Mucosa of descending colon (tissue), 3 donors: ENCODE results near the gene SLC25A36. TPM values are rescaled to one million over a fixed set of nuclear protein-coding genes. Genes with fewer than 3 reads are reported as not detected.

Experiments used
- ATAC-seq: fragments of 200-7000 bp; cut with Tn5 transposase; one replicate; pipeline ENCODE4 v1.9.1; 2020; ENCODE audit warnings: mild to moderate bottlenecking, moderate library complexity
- DNase-seq, 3 donors: peaks; one replicate each; pipeline ENCODE4 v3.0.0-alpha.2; 2020
- H3K36me3 ChIP-seq: fragments of 200-600 bp; one replicate; pipeline ENCODE4 v1.8.0; 2021; ENCODE audit warnings: low read depth, mild to moderate bottlenecking
- H3K4me1 ChIP-seq: fragments of 200-600 bp; one replicate; pipeline ENCODE4 v1.8.0; 2021; ENCODE audit warnings: low read depth, mild to moderate bottlenecking
- H3K4me3 ChIP-seq: fragments of 200-600 bp; one replicate; pipeline ENCODE4 v1.8.0; 2021; ENCODE audit warnings: mild to moderate bottlenecking
- H3K9me3 ChIP-seq: fragments of 200-600 bp; one replicate; pipeline ENCODE4 v1.8.0; 2021; ENCODE audit warnings: mild to moderate bottlenecking
- intact Hi-C, 2 donors: fragments of 100-400 bp; cut with DNase I in 1 of 2; cut with micrococcal nuclease in 1 of 2; formaldehyde crosslinking; loops; one replicate each; pipeline versions ENCODE4 v1.11.0 to v1.11.1; 2022; cut with DNase I, micrococcal nuclease
- total RNA-seq, 3 donors: library from RNA; stranded (reverse); fragmentation: NEBNext Ultra II Directional in 2 of 3; extraction: Animal tissue kit (Norgen Biotek cat#: 25700) in 2 of 3; gene quantifications; one replicate each; pipeline versions ENCODE4 v1.2.1 to v1.2.4, GENCODE V29; 2021 to 2023
- TF ChIP-seq, protein P1 (sequence below): fragments of 200-600 bp; IDR thresholded peaks from one replicate; pipeline ENCODE4 v1.8.0; 2022; ENCODE audit warnings: antibody characterized with exemption, mild to moderate bottlenecking
- donor health status: DM: no; HTN: no; CAD: no; lungs with moderate emphysema.
- donor health status: DM: no; HTN: no; CAD: no.
- donor health status: DM: no; HTN: yes; CAD: no.

SLC25A36 gene
- total RNA-seq, 3 donors from 2014 or later = 38.3 to 53.7 (median 47.5) TPM

- Histone ChIP-seq H3K4me1 (peaks cover 18% of the 10 kb centered on the region), H3K36me3 (no peaks in the 10 kb centered on the region), H3K4me3 (no peak overlapping the region), H3K9me3 (no peaks in the 10 kb centered on the region)
- peak; percentile 98 for ATAC-seq
- TF ChIP-seq, protein P1, sequence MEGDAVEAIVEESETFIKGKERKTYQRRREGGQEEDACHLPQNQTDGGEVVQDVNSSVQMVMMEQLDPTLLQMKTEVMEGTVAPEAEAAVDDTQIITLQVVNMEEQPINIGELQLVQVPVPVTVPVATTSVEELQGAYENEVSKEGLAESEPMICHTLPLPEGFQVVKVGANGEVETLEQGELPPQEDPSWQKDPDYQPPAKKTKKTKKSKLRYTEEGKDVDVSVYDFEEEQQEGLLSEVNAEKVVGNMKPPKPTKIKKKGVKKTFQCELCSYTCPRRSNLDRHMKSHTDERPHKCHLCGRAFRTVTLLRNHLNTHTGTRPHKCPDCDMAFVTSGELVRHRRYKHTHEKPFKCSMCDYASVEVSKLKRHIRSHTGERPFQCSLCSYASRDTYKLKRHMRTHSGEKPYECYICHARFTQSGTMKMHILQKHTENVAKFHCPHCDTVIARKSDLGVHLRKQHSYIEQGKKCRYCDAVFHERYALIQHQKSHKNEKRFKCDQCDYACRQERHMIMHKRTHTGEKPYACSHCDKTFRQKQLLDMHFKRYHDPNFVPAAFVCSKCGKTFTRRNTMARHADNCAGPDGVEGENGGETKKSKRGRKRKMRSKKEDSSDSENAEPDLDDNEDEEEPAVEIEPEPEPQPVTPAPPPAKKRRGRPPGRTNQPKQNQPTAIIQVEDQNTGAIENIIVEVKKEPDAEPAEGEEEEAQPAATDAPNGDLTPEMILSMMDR = no peak
- DNase-seq = no peak
- intact Hi-C loops = no loop called here
Measured at GRCh38 chr3:140953028-140953960, 11.7 kb downstream of the SLC25A36 start.

DNA sequence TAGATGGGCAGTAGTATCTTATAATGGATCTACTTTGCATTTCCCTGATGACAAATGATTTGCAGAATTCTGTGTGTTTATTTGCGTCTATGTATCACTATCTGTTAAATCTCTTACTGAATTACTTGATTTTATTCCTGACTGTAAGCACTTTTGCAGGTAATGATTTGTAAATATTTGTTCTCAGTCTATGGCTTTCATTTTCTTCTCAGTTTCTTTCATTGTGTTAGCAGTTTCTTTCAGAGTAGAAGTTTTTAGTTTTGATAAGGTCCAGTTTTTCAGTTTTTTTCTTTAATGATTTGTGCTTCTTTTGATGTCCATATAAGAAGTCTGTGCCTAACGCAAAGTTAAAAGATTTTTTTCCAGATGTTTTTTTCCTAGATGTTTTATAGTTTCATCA lies 12.9 kb downstream of the SLC25A36 start:
- ATAC-seq (no peak), DNase-seq (no peak)
- H3K4me1 ChIP-seq = peaks cover 18% of the 10 kb centered on the region

GRCh38 chr3:140955645-140956044 lies 14.0 kb downstream of the SLC25A36 start:
- TF ChIP-seq, protein P1 = no peak
- Histone ChIP-seq H3K4me3 (no peak overlapping the region), H3K36me3 (no peaks in the 10 kb centered on the region), H3K9me3 (no peaks in the 10 kb centered on the region), H3K4me1 (peaks cover 18% of the 10 kb centered on the region)
- intact Hi-C loops = no loop called here
- ATAC-seq (no peak), DNase-seq (no peak)

More for the DNA sequence above, 12.9 kb downstream of the SLC25A36 start:
- Histone ChIP-seq H3K36me3 (no peaks in the 10 kb centered on the region), H3K9me3 (no peaks in the 10 kb centered on the region), H3K4me3 (no peak overlapping the region)
- TF ChIP-seq, protein P1 = no peak
- intact Hi-C loops = no loop called here

DNA sequence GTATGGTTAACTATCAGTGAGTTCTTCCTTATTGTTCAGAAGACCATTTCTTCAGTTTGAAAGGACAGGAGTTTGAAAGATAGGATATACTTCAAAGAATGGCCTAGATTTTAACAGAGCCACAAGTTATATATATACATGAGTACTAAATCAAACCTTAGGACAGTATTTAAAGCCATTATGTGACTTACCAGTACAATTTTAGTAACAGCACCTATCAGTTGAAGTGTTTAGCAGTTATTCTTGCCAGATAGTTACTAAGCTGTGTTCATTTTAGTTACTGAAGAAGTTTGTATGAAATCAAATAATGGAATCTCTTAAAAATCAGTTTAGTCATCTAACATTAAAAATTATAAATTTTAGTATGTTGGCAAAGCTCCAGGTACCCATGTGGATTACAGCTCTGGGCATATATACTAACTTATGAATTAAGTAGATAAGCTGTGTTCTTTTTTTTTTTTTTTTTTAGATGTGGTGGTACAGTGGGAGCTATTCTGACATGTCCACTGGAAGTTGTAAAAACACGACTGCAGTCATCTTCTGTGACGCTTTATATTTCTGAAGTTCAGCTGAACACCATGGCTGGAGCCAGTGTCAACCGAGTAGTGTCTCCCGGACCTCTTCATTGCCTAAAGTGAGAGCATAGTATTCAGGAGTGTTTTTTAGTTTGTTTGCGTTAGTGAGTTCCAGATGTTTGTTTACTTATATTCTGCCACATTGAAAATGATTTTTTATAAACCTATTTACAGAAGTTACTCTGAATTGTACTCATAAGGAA lies 14.6 kb downstream of the SLC25A36 start:
- intact Hi-C loops = no loop called here
- H3K4me1 ChIP-seq = peaks cover 18% of the 10 kb centered on the region
- ATAC-seq = no peak

DNA sequence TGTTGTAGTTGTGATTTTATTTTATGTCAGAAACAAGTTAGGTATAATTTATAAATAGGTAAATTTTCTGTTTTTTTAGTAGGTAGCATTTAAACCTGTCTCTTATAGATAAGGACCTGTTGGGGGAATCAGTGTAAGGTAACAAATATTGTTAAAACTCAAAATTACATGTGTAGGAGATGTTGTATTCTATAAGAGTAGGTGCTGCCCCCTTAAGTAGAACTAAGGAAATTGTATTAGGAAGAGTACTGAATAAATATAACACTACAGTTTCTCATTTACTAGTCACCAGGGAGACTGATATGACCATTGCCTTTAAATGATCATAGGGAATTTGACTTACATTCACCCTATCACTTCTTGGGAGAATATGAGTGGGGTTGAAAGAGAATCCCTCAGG lies 31.2 kb downstream of the SLC25A36 start:
- TF ChIP-seq, protein P1 = no peak
- Histone ChIP-seq H3K4me3 (no peak overlapping the region), H3K4me1 (no peaks in the 10 kb centered on the region), H3K36me3 (no peaks in the 10 kb centered on the region), H3K9me3 (no peaks in the 10 kb centered on the region)
- intact Hi-C loops = no loop called here
- ATAC-seq (peak; percentile 23), DNase-seq (no peak)

More for the DNA sequence above, 14.6 kb downstream of the SLC25A36 start:
- H3K36me3 ChIP-seq = no peaks in the 10 kb centered on the region
- TF ChIP-seq, protein P1 = no peak
- H3K9me3 ChIP-seq = no peaks in the 10 kb centered on the region
- no peak overlapping the region for H3K4me3 ChIP-seq
- no peak for DNase-seq
